GM10847 (cell line): ENCODE data around the gene DKC1.

Experiments
- POLR2A ChIP-seq: IDR thresholded peaks from 2 replicates; pipeline ENCODE4 v1.6.1; 2011; ENCODE audit not compliant: insufficient read length; ENCODE audit errors: extremely low read depth

The DKC1 gene

GRCh38 chrX:154799556-154800348 is 37.1 kb downstream of the DKC1 start:
- TF ChIP-seq POLR2A, result no peak

GRCh38 chrX:154800478-154801210 is 38.0 kb downstream of the DKC1 start:
- no peak for TF ChIP-seq POLR2A

- TF ChIP-seq POLR2A, result no peak
Observed at GRCh38 chrX:154802947-154803346, 40.3 kb downstream of the DKC1 start.

- TF ChIP-seq POLR2A, result no peak
Observed at GRCh38 chrX:154804261-154804956, 41.7 kb downstream of the DKC1 start.

GRCh38 chrX:154804957-154805695 is 42.5 kb downstream of the DKC1 start, which contains the start of gene MPP1:
Gene MPP1 (minus strand): TSS chrX:154805485. CDS start chrX:154805373, 112 bp downstream.
- peak; percentile 33 for TF ChIP-seq POLR2A

GRCh38 chrX:154805696-154806091 is 43.0 kb downstream of the DKC1 start:
- TF ChIP-seq POLR2A, result no peak

- TF ChIP-seq POLR2A, result no peak
Observed at GRCh38 chrX:154806837-154807501, 44.3 kb downstream of the DKC1 start.

- TF ChIP-seq POLR2A, result no peak
Observed at GRCh38 chrX:154809939-154810665, 47.4 kb downstream of the DKC1 start.

GRCh38 chrX:154812341-154813101 is 49.9 kb downstream of the DKC1 start:
- TF ChIP-seq POLR2A, result no peak

GRCh38 chrX:154813801-154814200 is 51.1 kb downstream of the DKC1 start:
- TF ChIP-seq POLR2A, result no peak

- TF ChIP-seq POLR2A, result no peak
Observed at GRCh38 chrX:154815274-154815818, 52.7 kb downstream of the DKC1 start.

GRCh38 chrX:154818916-154819770 is 56.5 kb downstream of the DKC1 start:
- no peak for TF ChIP-seq POLR2A

- no peak for TF ChIP-seq POLR2A
Observed at GRCh38 chrX:154819771-154820341, 57.2 kb downstream of the DKC1 start.
